ENCODE results near the gene TGFBI.
A peak's percentile ranks its signal among the peaks of the same experiment; 100 is the strongest.

TGFBI gene

DNA sequence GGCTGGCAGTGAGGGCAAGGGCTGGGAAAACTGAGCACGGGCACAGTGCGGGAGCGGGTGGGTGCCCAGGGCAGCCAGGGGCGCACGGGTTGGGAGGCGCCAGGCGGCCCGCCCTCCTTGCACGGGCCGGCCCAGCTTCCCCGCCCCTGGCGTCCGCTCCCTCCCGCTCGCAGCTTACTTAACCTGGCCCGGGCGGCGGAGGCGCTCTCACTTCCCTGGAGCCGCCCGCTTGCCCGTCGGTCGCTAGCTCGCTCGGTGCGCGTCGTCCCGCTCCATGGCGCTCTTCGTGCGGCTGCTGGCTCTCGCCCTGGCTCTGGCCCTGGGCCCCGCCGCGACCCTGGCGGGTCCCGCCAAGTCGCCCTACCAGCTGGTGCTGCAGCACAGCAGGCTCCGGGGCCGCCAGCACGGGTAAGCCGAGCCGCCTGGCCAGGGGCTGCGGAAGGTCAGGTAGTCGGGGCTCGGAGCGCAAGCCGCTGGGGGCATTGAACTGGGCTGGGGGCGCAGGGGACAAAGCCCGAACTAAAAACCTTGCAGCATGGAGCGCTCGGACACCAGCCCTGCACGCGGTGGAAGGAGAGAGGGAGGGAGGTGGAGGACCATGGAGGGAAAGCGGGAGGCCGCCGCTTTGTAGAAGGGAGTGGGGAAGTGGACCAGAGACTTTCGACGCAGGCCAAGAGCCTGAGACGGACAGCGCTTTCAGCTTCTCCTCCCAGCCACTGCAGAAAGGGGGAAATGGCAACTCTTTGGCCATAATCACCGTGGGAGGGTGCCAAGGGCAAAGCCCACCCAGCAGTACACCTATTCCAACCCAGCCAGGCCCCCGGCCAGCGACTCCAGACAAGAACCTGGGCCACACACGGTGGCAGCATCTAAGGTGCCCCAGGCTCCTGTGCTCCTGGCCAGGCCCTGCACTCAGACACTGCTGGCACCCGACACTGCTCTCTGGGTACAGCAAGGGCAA is at the start of gene TGFBI:
Gene TGFBI, plus strand, starts transcription at position 207 of the 961 bp plus-strand sequence. Its CDS starts 68 bp downstream, at position 275.
- peak; percentile 44 for DNase-seq

GRCh38 chr5:135978993-135979392 is 49.8 kb upstream of the TGFBI start:
- DNase-seq = no peak

- no peak for DNase-seq
These were observed 49.3 kb upstream of the TGFBI start for GRCh38 chr5:135979510-135979909.

- no peak for DNase-seq
These were observed 48.2 kb upstream of the TGFBI start for GRCh38 chr5:135980620-135981019.

DNA sequence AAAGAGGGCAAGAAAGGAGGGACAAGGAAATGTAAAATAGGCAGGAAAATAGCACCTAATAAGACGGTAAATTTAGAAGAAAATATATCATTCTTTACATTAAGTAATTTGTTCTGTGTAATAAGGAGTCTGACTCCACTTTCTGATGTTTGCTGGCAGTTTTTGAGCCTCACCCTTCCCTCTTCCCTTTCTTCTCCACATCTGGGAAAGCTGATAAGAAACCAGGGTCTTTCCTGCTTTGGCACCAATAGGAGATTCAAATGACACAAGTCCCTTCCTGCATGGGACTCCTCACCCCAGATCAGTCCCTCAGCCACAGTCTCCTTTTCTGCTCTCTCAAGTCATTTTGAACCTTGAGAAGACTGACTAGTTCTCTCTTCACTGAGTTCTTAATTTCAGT is 42.8 kb upstream of the TGFBI start:
- DNase-seq = no peak

- no peak for DNase-seq
These were observed 42.4 kb upstream of the TGFBI start for GRCh38 chr5:135986401-135986800.

DNA sequence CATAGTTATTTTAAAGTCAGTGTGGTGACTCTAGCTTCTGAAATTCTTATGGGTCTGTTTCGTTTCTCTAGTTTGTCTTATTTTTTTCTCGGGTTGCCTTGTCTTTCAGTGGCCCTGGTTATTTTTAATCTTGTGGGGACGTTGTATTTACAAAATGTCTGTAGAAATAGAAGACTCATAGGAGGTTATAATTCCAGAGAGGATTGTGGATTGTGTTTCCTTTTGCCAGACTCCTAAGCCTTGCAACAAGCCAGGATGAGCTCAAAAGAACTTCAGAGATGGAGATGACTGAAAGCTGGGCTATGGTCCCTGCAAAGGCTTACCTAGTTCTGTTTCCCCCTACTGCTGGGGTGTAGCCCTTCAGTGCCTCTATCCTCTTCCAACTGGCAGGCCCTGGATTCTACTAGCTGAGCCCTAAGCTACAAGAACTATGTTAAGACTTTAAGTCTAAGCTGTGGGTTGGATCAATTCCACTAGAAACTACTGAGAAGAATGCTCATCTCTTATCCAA is 41.8 kb upstream of the TGFBI start:
- DNase-seq = no peak

GRCh38 chr5:135988546-135988945 is 40.2 kb upstream of the TGFBI start:
- no peak for DNase-seq

GRCh38 chr5:135989686-135990085 is 39.1 kb upstream of the TGFBI start:
- DNase-seq = no peak

- DNase-seq = no peak
These were observed 38.1 kb upstream of the TGFBI start for GRCh38 chr5:135990528-135991255.

DNA sequence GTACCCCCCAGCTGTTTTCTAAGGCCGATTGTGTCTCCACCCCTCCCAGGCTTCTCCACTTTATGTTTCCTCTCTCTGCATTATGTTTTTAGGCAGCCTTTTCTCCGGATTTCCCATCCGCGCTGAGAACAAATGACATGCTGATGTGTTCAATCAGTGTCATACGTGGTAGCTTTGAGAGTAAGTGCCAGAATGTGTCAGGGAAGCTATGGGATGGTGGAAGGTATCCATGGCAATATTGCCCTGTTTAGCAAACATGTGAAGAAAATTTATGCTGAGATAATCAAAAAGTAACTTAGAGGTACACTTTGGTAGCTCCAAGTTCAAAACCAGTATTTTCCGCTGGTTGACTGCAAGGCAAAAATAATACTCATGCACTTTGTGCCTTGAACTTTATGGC is 37.4 kb upstream of the TGFBI start:
- no peak for DNase-seq

GRCh38 chr5:135993335-135993879 is 35.4 kb upstream of the TGFBI start:
- no peak for DNase-seq

GRCh38 chr5:135993880-135994636 is 34.7 kb upstream of the TGFBI start:
- no peak for DNase-seq

GRCh38 chr5:135995976-135996375 is 32.8 kb upstream of the TGFBI start:
- no peak for DNase-seq

DNA sequence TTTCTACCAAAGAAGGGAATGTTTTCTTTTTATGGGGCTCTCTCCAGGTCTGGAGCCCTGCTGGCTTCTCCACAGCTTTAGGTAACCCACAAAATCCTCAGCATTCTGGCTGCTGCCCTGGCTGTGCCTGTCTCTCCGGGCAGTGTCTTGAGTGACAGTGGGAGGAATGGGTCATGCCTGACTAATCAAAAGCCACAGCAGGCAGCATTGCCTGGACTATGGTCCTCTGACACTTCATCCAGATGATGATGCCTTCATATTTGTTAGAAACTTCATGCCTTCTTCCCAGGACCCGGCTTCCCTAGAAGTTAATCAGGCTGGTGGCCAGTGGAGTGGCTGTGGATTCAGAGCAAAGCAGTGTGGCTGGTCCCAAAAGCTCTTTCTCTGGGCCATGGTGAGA is 32.2 kb upstream of the TGFBI start:
- DNase-seq = no peak

DNA sequence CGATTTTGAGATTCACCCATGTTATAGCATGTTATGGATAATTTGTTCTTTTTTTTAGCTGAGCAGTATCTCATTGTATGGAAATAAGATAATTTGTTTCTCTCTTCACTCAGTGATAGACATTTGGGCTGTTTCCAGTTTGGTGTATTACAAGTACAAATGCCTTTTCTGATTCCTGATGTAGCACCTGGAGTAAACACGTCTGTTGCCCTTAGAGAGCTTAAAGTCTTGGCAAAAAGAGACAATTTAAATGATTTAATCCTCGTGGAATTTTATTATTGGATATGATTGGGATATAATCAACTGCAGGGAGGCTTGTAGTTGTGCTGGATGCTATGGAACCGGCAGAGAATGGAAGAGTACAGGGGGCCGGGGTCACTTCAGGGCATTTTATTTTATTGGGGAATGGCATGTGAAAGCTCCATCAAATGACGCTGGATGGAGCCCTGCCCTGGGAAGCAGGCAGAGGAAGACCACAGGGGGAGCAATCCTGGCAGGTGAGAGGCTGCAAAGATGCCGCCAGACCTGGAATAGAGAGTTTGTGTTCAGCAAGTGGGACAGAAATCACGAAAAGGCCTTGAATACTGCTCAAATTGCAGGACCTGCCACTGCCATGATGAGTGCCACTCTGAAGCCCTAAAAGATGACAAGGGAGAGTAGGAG is 31.0 kb upstream of the TGFBI start:
- no peak for DNase-seq

DNA sequence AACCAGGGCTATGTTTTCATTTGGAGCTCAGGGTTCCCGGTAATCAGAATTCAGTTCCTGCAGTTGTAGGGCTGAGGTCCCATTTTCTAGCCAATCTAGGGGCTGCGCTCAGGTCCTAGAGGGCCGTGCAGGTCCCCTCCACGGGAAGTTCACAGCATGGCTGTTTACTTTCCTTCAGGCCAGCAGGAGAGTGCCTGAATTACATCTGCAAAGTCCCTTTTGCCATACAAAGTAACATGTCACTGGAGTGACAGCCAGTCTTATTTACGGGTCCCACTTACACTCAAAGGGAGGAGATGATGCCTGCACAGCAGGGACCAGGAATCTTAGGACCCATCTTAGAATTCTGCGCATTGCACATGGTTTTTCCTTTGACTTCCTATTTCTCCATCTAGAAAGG is 29.9 kb upstream of the TGFBI start:
- DNase-seq = no peak

DNA sequence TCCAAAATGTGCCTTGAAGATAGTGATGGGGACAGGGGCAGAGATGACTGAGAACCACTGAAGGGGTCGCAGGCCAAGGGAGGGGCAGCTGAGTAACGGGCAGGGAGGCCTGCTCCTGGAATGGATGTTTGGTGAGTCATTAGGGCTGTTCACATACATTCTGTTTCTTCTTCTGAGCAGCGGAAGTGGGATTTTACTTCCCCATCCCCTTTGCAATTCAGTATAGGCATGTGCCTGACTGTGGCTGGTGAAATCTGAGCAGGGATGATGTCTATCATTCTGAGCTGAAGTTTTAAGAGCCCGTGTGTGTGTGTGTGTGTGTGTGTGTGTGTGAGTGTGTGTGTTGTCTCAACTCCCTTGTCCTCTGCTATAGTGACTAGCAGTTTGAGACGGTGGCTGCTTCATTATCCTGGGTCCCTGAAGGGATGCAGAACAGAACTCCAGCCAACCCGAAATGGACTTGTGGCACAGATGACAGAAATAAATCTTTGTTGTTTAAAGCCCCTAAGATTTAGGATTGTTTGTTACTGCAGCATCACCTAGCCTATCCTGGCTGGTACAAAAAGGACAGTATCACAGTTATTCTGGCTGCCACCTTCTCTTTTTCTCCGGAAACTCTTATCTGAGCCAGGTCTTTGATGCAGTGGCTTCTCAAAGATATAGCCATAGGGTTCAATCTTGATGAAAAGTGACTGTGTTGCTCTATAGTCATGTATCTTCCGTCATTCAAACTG is 29.2 kb upstream of the TGFBI start:
- peak; percentile 46 for DNase-seq

DNA sequence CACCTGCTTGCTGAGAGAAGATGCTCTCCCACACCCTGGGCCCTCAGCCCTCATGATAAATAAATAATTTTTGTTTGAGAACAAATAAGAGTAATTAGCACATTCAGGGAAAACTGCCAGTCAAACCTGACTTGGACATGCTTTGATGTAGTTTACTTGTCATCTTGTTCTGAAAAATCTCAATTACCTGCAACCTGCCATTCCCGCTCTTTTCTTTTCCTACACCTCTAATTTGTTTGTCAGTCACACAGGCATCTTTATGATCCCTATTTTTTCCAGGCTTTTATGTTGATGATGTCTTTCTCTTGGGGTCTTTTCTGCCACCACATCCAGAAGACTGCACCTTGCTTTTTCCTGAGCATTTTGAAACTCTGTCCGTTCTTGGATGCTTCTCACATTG is 28.6 kb upstream of the TGFBI start:
- DNase-seq = no peak

GRCh38 chr5:136000932-136001331 is 27.9 kb upstream of the TGFBI start:
- DNase-seq = no peak

DNA sequence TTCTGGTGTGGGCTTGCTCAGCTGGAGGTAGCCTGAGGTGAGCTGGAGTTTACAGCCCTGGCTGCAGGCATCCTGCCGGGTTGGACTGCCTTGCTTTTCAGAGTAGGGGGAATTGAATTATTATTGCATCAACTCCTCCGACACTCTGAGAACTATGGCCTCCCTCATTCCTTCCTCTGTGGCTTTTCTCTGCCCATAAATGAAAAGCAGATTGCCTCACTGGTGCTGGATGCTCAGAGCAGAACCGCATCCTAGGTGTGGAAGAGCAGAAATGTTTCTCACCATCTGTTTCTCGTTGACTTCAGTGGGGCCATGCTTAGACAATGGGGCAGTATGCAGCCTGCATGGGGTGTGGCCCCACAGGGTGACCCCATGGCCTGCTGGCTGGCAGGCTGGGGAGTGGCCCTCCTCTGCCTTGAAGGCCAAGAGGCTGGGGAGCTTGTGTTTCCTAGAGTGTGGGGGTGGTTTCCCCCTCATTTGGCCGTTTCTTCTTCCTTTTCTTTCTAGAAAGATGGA is 27.3 kb upstream of the TGFBI start:
- DNase-seq = no peak

Measured in CD4-positive, alpha-beta T cell treated with Interleukin-15 for 1 hour (primary cell).